HepG2 (cell line): ENCODE data around the gene ANKRD42.

ENCODE experiments used
- CTCF ChIP-seq: sonication (generic); formaldehyde crosslinking; IDR thresholded peaks from 2 replicates; pipeline ENCODE4 v1.5.0; 2020; ENCODE audit warnings: mild to moderate bottlenecking, missing genetic modification reagents, moderate library complexity
- E2F1 ChIP-seq: sonication (generic); formaldehyde crosslinking; IDR thresholded peaks from 2 replicates; pipeline ENCODE4 v1.5.0; 2020; ENCODE audit warnings: missing genetic modification reagents
- FOSL2 ChIP-seq: sonication (generic); formaldehyde crosslinking; IDR thresholded peaks from 2 replicates; pipeline ENCODE4 v1.4.0; 2020; ENCODE audit warnings: missing genetic modification reagents
- FOXP4 ChIP-seq: sonication (generic); formaldehyde crosslinking; IDR thresholded peaks from 2 replicates; pipeline ENCODE4 v1.4.0; 2020; ENCODE audit warnings: missing genetic modification reagents
- JUN ChIP-seq: sonication (generic); formaldehyde crosslinking; IDR thresholded peaks from 2 replicates; pipeline ENCODE4 v1.4.0; 2020; ENCODE audit warnings: mild to moderate bottlenecking, missing genetic modification reagents
- KAT7 ChIP-seq: IDR thresholded peaks from 2 replicates; pipeline ENCODE4 v1.6.1; 2018; ENCODE audit warnings: borderline replicate concordance, missing compliant biosample characterization
- NCOA5 ChIP-seq: sonication (generic); formaldehyde crosslinking; IDR thresholded peaks from 2 replicates; pipeline ENCODE4 v1.4.0; 2020; ENCODE audit warnings: missing genetic modification reagents
- NR2F1 ChIP-seq, 2 experiments: fragments of 450-650 bp in 1 of 2; formaldehyde crosslinking in 1 of 2; IDR thresholded peaks; 2 replicates each; pipeline versions ENCODE4 v1.5.0 to v1.6.1; 2016 to 2020; ENCODE audit warnings: mild to moderate bottlenecking in 1 of 2, missing compliant biosample characterization in 1 of 2, missing genetic modification reagents in 1 of 2, moderate library complexity in 1 of 2
- ZC3H4 ChIP-seq: sonication (generic); formaldehyde crosslinking; IDR thresholded peaks from 2 replicates; pipeline ENCODE4 v1.4.0; 2020; ENCODE audit warnings: missing genetic modification reagents, borderline replicate concordance
- ZFP36L1 ChIP-seq: sonication (generic); formaldehyde crosslinking; IDR thresholded peaks from 2 replicates; pipeline ENCODE4 v1.8.0; 2022; ENCODE audit warnings: mild to moderate bottlenecking, missing genetic modification reagents, moderate library complexity
- ZNF704 ChIP-seq: sonication (generic); formaldehyde crosslinking; IDR thresholded peaks from 2 replicates; pipeline ENCODE4 v1.8.1; 2023; ENCODE audit warnings: mild to moderate bottlenecking, inconsistent platforms, moderate library complexity, missing genetic modification reagents, borderline replicate concordance

- TF ChIP-seq NCOA5 (no peak), ZC3H4 (CRISPR knock-in tag) (no peak), NR2F1 (CRISPR knock-in tag; IDR thresholded peaks at IDR 0.05) (no peak), JUN (CRISPR knock-in tag) (no peak), CTCF (CRISPR knock-in tag) (no peak), ZNF704 (CRISPR knock-in tag) (peak; percentile 69; the same call in 1 of the 2 replicates), KAT7 (CRISPR knock-in tag) (no peak), FOXP4 (CRISPR knock-in tag) (peak; percentile 54), ZFP36L1 (CRISPR knock-in tag) (no peak), E2F1 (CRISPR knock-in tag) (no peak), FOSL2 (CRISPR knock-in tag) (peak; percentile 32; the same call in 1 of the 2 replicates)
Measured at GRCh38 chr11:83193315-83194280, at the start of gene ANKRD42.
